H1 (cell line): ENCODE measurements around the gene UBE2V1. TPM values are rescaled to one million over a fixed set of nuclear protein-coding genes. Genes with fewer than 3 reads are reported as not detected.

ENCODE experiments used
- CTCF ChIA-PET: fragments of 300-600 bp; sonication (Branson Sonifier 250); formaldehyde crosslinking; loops from one replicate; lab custom pipeline; 2021; ENCODE audit not compliant: partially characterized antibody; lab: Charles Lee
- POLR2A ChIA-PET: fragments of 300-600 bp; sonication (Branson Sonifier 250); formaldehyde crosslinking; loops from one replicate; lab custom pipeline; 2021; ENCODE audit warnings: inconsistent platforms; ENCODE audit not compliant: partially characterized antibody; lab: Charles Lee
- DNase-seq, 2 experiments: peaks; one replicate each; pipeline versions ENCODE4 v3.0.0 to v3.0.0-alpha.2; 2010 to 2022; ENCODE audit warnings: low spot score in 2 of 2, low read depth in 1 of 2, mixed read lengths in 1 of 2
- FAIRE-seq: peaks from 2 replicates; lab custom pipeline; 2011; peaks lifted over from hg19 to GRCh38; lab: Jason Lieb, UNC
- H2AFZ ChIP-seq: 2 replicates; pipeline ENCODE4 v1.8.1; 2012; ENCODE audit warnings: low read length, inconsistent platforms
- H2AK5ac ChIP-seq: 2 replicates; pipeline ENCODE4 v1.6.1; 2013; ENCODE audit warnings: low read depth, low read length
- H2BK120ac ChIP-seq: replicated peaks from 2 replicates; pipeline ENCODE3; 2013; ENCODE audit warnings: low read depth, low read length, inconsistent platforms
- H2BK12ac ChIP-seq: 2 replicates; pipeline ENCODE4 v1.6.1; 2013; ENCODE audit warnings: low read depth, low read length
- H2BK15ac ChIP-seq: 2 replicates; pipeline ENCODE4 v1.6.1; 2013; ENCODE audit warnings: low read length
- H2BK20ac ChIP-seq: 2 replicates; pipeline ENCODE4 v1.6.1; 2013; ENCODE audit warnings: low read length
- H2BK5ac ChIP-seq: 2 replicates; pipeline ENCODE4 v1.6.1; 2013; ENCODE audit warnings: low read depth, low read length
- H3K14ac ChIP-seq: 2 replicates; pipeline ENCODE4 v1.6.1; 2013; ENCODE audit warnings: inconsistent platforms; ENCODE audit not compliant: insufficient read length
- H3K18ac ChIP-seq: 2 replicates; pipeline ENCODE4 v1.6.1; 2013; ENCODE audit warnings: low read length; ENCODE audit errors: extremely low read depth
- H3K23ac ChIP-seq: 2 replicates; pipeline ENCODE4 v1.6.1; 2013; ENCODE audit warnings: inconsistent platforms; ENCODE audit not compliant: insufficient read length
- H3K23me2 ChIP-seq: 2 replicates; pipeline ENCODE4 v1.6.1; 2013; ENCODE audit warnings: low read depth, low read length
- H3K27ac ChIP-seq: 2 replicates; pipeline ENCODE4 v1.6.1; 2011; ENCODE audit warnings: low read depth, low read length, inconsistent platforms
- H3K27me3 ChIP-seq, 4 experiments: replicated peaks in 1 of 4; 1 replicate in 1 of 4; 2 replicates in 3 of 4; pipeline versions ENCODE4 v1.6.1 to v1.8.1; 2011 to 2013; ENCODE audit warnings: low read length in 3 of 4, mild to moderate bottlenecking in 3 of 4, inconsistent platforms in 2 of 4, mixed read lengths in 2 of 4, moderate library complexity in 1 of 4; ENCODE audit not compliant: control insufficient read depth in 3 of 4, insufficient read depth in 3 of 4; ENCODE audit errors: extremely low read depth in 1 of 4
- H3K36me3 ChIP-seq, 4 experiments: 2 replicates each; pipeline versions ENCODE4 v1.6.1 to v1.8.1; 2011 to 2013; ENCODE audit warnings: mild to moderate bottlenecking in 4 of 4, low read length in 3 of 4, moderate library complexity in 2 of 4, control low read depth in 1 of 4, inconsistent platforms in 1 of 4; ENCODE audit not compliant: insufficient read depth in 4 of 4, control insufficient read depth in 2 of 4
- H3K4ac ChIP-seq: replicated peaks from 2 replicates; pipeline ENCODE3; 2013; ENCODE audit warnings: low read length, low read depth, mixed read lengths, inconsistent platforms; ENCODE audit not compliant: insufficient read length
- H3K4me1 ChIP-seq, 4 experiments: replicated peaks in 1 of 4; 1 replicate in 1 of 4; 2 replicates in 3 of 4; pipeline versions ENCODE4 v1.6.1 to v1.8.1; 2011 to 2013; ENCODE audit warnings: low read length in 3 of 4, inconsistent platforms in 2 of 4, mixed read lengths in 1 of 4; ENCODE audit not compliant: insufficient read depth in 4 of 4, control insufficient read depth in 3 of 4
- H3K4me2 ChIP-seq, 2 experiments: 2 replicates each; pipeline versions ENCODE4 v1.6.1 to v1.8.1; 2011 to 2013; ENCODE audit warnings: low read depth in 2 of 2, low read length in 2 of 2, control low read depth in 1 of 2, inconsistent platforms in 1 of 2, mild to moderate bottlenecking in 1 of 2; ENCODE audit not compliant: insufficient read depth in 1 of 2
- H3K4me3 ChIP-seq, 4 experiments: fragments of 200-600, 300-600 bp in 1 of 4; sonication (generic), shearing (Covaris generic), sonication (Bioruptor Twin) in 1 of 4; 2 replicates each; pipeline versions ENCODE4 v1.5.1 to v1.8.1; 2011 to 2016; ENCODE audit warnings: low read length in 4 of 4, low read depth in 3 of 4, control low read depth in 2 of 4, inconsistent platforms in 2 of 4, mild to moderate bottlenecking in 2 of 4, mixed read lengths in 1 of 4, moderate library complexity in 1 of 4; ENCODE audit not compliant: insufficient read depth in 2 of 4; ENCODE audit errors: extremely low read depth in 1 of 4
- H3K56ac ChIP-seq: replicated peaks from 2 replicates; pipeline ENCODE3; 2013; ENCODE audit warnings: low read depth, mild to moderate bottlenecking, mixed read lengths, low read length, inconsistent platforms; ENCODE audit not compliant: insufficient read length
- H3K79me1 ChIP-seq: 2 replicates; pipeline ENCODE4 v1.6.1; 2013; ENCODE audit warnings: low read depth, low read length, control low read depth
- H3K79me2 ChIP-seq, 2 experiments: 2 replicates each; pipeline versions ENCODE4 v1.6.1 to v1.8.1; 2012 to 2013; ENCODE audit warnings: low read length in 2 of 2, mild to moderate bottlenecking in 2 of 2, inconsistent platforms in 1 of 2; ENCODE audit not compliant: insufficient read depth in 2 of 2, control insufficient read depth in 1 of 2
- H3K9ac ChIP-seq, 4 experiments: replicated peaks in 1 of 4; 1 replicate in 1 of 4; 2 replicates in 3 of 4; pipeline versions ENCODE4 v1.6.1 to v1.8.1; 2011 to 2013; ENCODE audit warnings: low read depth in 3 of 4, low read length in 3 of 4, control low read depth in 2 of 4, mild to moderate bottlenecking in 2 of 4, moderate library complexity in 2 of 4, inconsistent platforms in 1 of 4; ENCODE audit errors: extremely low read depth in 1 of 4
- H3K9me3 ChIP-seq, 2 experiments: 2 replicates each; pipeline versions ENCODE4 v1.6.1 to v1.8.1; 2012 to 2013; ENCODE audit warnings: mild to moderate bottlenecking in 2 of 2, moderate library complexity in 2 of 2, control low read depth in 1 of 2, inconsistent platforms in 1 of 2, low read depth in 1 of 2, low read length in 1 of 2, mixed read lengths in 1 of 2; ENCODE audit not compliant: insufficient read depth in 2 of 2
- H4K20me1 ChIP-seq, 2 experiments: replicated peaks in 1 of 2; 2 replicates each; pipeline versions ENCODE3 to v1.8.1; 2011 to 2013; ENCODE audit warnings: inconsistent platforms in 2 of 2, low read length in 2 of 2, mild to moderate bottlenecking in 1 of 2; ENCODE audit not compliant: insufficient read depth in 2 of 2, control insufficient read depth in 1 of 2
- H4K5ac ChIP-seq: 2 replicates; pipeline ENCODE4 v1.6.1; 2013; ENCODE audit warnings: low read length, low read depth, mixed read lengths, inconsistent platforms; ENCODE audit not compliant: insufficient read length
- H4K8ac ChIP-seq: 2 replicates; pipeline ENCODE4 v1.8.0; 2013; ENCODE audit warnings: mild to moderate bottlenecking, moderate library complexity, low read length, inconsistent platforms; ENCODE audit not compliant: insufficient read depth; ENCODE audit errors: extremely low read depth
- H4K91ac ChIP-seq: replicated peaks from 2 replicates; pipeline ENCODE3; 2013; ENCODE audit warnings: low read length, mixed read lengths, inconsistent platforms; ENCODE audit not compliant: insufficient read length
- BRCA1 ChIP-seq: IDR thresholded peaks from 2 replicates; pipeline ENCODE4 v1.6.1; 2012; ENCODE audit warnings: low read depth, low read length, improper control_type of control experiment
- EP300 ChIP-seq, 2 experiments: IDR thresholded peaks; 1 replicate in 1 of 2; 2 replicates in 1 of 2; pipeline ENCODE4 v1.6.1; 2011 to 2012; ENCODE audit warnings: low read depth in 2 of 2, low read length in 2 of 2, mild to moderate bottlenecking in 2 of 2, borderline replicate concordance in 1 of 2, inconsistent platforms in 1 of 2, moderate library complexity in 1 of 2
- JUND ChIP-seq: IDR thresholded peaks from 2 replicates; pipeline ENCODE4 v1.6.1; 2011; ENCODE audit warnings: mild to moderate bottlenecking, improper control_type of control experiment, low read length
- MAFK ChIP-seq: IDR thresholded peaks from 2 replicates; pipeline ENCODE4 v1.6.1; 2012; ENCODE audit warnings: low read depth, mild to moderate bottlenecking, improper control_type of control experiment, low read length
- MAX ChIP-seq: IDR thresholded peaks from 2 replicates; pipeline ENCODE4 v1.6.1; 2012; ENCODE audit warnings: inconsistent platforms
- RNF2 ChIP-seq: fragments of 200-900, 300-1000 bp; sonication (generic); IDR thresholded peaks from 2 replicates; pipeline ENCODE4 v1.7.1; 2016; ENCODE audit warnings: borderline replicate concordance, low read depth, mild to moderate bottlenecking, antibody characterized with exemption, low read length; ENCODE audit not compliant: poor library complexity, severe bottlenecking; ENCODE audit errors: missing control alignments
- WGBS, 2 experiments: shearing (Covaris generic) in 1 of 2; methylation state at CpG; one replicate each; pipeline versions ENCODE4 v1.1.6 to v1.1.7; 2013 to 2015; ENCODE audit warnings: low lambda C conversion rate in 2 of 2, mixed read lengths in 2 of 2, inconsistent platforms in 1 of 2, low coverage in 1 of 2, missing lambda C conversion rate in 1 of 2; ENCODE audit not compliant: insufficient replicate concordance in 2 of 2, insufficient coverage in 1 of 2, insufficient read length in 1 of 2; ENCODE audit errors: extremely low coverage in 1 of 2, missing lambda C conversion rate in 1 of 2; 5-methylcytosine and 5-hydroxymethylcytosine counted together
- polyA plus RNA-seq, 7 experiments: library from polyadenylated mRNA; depleted of rRNA in 3 of 7; stranded (reverse) in 5 of 7; unstranded in 2 of 7; fragments of >200 nt in 5 of 7; fragments of 200-250 nt in 2 of 7; gene quantifications; 1 replicate in 5 of 7; 2 replicates in 1 of 7; 4 replicates in 1 of 7; pipeline versions ENCODE4 v1.2.1 to v1.2.3, GENCODE V29; 2011 to 2013; ENCODE audit warnings: missing spikeins in 2 of 7, mixed read lengths in 2 of 7
- total RNA-seq: library from RNA; stranded (reverse); fragmentation: NEBNext Ultra II Directional; extraction: Animal tissue kit (Norgen Biotek cat#: 25700); gene quantifications from 2 replicates; pipeline ENCODE4 v1.2.1, GENCODE V29; 2021

UBE2V1 gene
- total and polyA plus RNA-seq, 2 of the 8 experiments (the other 6 are each of a cell fraction or from before 2014, with no cell fraction given) = 141 to 184 TPM

- no peak for DNase-seq
- H3K27me3 ChIP-seq = no peaks in the 10 kb centered on the region
- H2BK20ac ChIP-seq = no peak overlapping the region
- H2AK5ac ChIP-seq = no peak overlapping the region
- H3K23ac ChIP-seq = no peak overlapping the region
- no peak overlapping the region for H3K4me3 ChIP-seq
- no peak overlapping the region for H3K27ac ChIP-seq
- peaks cover 0 to 2% (median 0%) of the 10 kb centered on the region in 4 experiments; a peak in 1 of 7 replicates for H3K4me1 ChIP-seq
- peaks cover 0 to 6% of the 10 kb centered on the region in 2 experiments; a peak in 1 of 4 replicates for H3K79me2 ChIP-seq
- H3K14ac ChIP-seq = no peak overlapping the region
- FAIRE-seq = no peak
- no peak overlapping the region; the same call in 1 of the 2 replicates for H4K8ac ChIP-seq
- no peak overlapping the region for H4K91ac ChIP-seq
- H3K79me1 ChIP-seq = peaks cover 11% of the 10 kb centered on the region
- H2AFZ ChIP-seq = no peak overlapping the region
- H3K4ac ChIP-seq = no peak overlapping the region
- no peak overlapping the region for H3K4me2 ChIP-seq
- WGBS, 2 experiments = 90% methylated on average over 8 of the region's 9 CpGs; no CpG with 5 or more reads in 1 of the 2 experiments
- peaks cover 1 to 26% of the 10 kb centered on the region in 2 experiments for H4K20me1 ChIP-seq
- no peaks in the 10 kb centered on the region for H3K9me3 ChIP-seq
- H3K36me3 ChIP-seq = peaks cover 2 to 19% (median 8%) of the 10 kb centered on the region in 4 experiments; a peak in 5 of 8 replicates
- no peak overlapping the region for H4K5ac ChIP-seq
- CTCF ChIA-PET = interaction anchor here (0.5 to 8.5 kb wide), 22 partner anchors 11 to 659 kb away, joined by 3 to 92 read pairs (median 4); partner anchors contain the start of gene PEDS1
- no peak overlapping the region for H2BK12ac ChIP-seq
- no peak overlapping the region for H2BK5ac ChIP-seq
- no peaks in the 10 kb centered on the region for H3K23me2 ChIP-seq
- H2BK15ac ChIP-seq = no peak overlapping the region
- H3K9ac ChIP-seq = no peak overlapping the region
- no peak overlapping the region for H3K18ac ChIP-seq
- POLR2A ChIA-PET = interaction anchor here (2.0 kb wide), 1 partner anchor 12 kb away, joined by 6 read pairs; no protein-coding TSS in a partner anchor
- H3K56ac ChIP-seq = no peak overlapping the region
- H2BK120ac ChIP-seq = no peak overlapping the region
- peak; percentile 41; the same call in 1 of the 2 replicates for TF ChIP-seq MAX
- no peak for TF ChIP-seq EP300 (IDR thresholded peaks at IDR 0.05; ENCODE audit: borderline replicate concordance in 1 of 2, low read depth in 2 of 2, low read length in 2 of 2)
- TF ChIP-seq BRCA1 = no peak
- no peak for TF ChIP-seq RNF2
- TF ChIP-seq MAFK = no peak
- no peak for TF ChIP-seq JUND
Observed at GRCh38 chr20:50133474-50134217, 20.7 kb upstream of the UBE2V1 start.
